ENCODE data around the gene NTN1. TPM values are rescaled to one million over a fixed set of nuclear protein-coding genes. Genes with fewer than 3 reads are reported as not detected.

The NTN1 gene
- total RNA-seq, 1 experiment from 2014 or later: 14.5 TPM

DNA sequence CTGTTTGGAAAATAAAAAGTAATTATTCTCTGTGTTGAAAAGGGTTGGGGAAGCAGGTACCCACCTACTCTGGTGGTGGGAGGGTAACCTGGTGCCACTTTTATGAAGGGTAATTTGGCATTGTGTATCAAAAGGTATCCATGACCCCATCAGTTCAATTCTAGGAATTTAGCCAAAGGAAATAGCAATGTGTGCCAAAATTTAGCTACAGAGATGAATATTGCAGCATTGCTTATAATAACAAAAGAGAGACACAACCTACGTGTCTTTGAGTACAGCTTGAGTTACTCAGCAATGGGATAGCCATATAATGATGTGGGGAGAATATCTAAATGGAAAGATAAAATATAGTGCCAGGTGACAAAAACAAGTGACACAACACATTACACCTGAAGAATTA lies 170.7 kb downstream of the NTN1 start:
- H3K4me1 ChIP-seq (ENCODE audit: control insufficient read depth, insufficient read depth, low read length): no peaks in the 10 kb centered on the region
- no peaks in the 10 kb centered on the region for H3K27me3 ChIP-seq (ENCODE audit: control insufficient read depth, insufficient read depth, low read length)
- intact Hi-C loops (cut with micrococcal nuclease; ENCODE audit: unreplicated experiment) (no loop called here), in situ Hi-C loops (cut with HindIII; ENCODE audit: low pct_unique_long_range_greater_than_20kb, low sequenced_read_pairs) (no loop called here)
- no peak for DNase-seq (ENCODE audit: low read depth, low spot score)
- no peak overlapping the region for H3K27ac ChIP-seq (ENCODE audit: low read length)
- no peak overlapping the region for H3K4me3 ChIP-seq (ENCODE audit: low read depth in 2 of 2, low read length in 2 of 2)
- ATAC-seq: no peak
- no TSS peak for BruUV-seq (replicated peaks)
- TF ChIP-seq, protein P1, sequence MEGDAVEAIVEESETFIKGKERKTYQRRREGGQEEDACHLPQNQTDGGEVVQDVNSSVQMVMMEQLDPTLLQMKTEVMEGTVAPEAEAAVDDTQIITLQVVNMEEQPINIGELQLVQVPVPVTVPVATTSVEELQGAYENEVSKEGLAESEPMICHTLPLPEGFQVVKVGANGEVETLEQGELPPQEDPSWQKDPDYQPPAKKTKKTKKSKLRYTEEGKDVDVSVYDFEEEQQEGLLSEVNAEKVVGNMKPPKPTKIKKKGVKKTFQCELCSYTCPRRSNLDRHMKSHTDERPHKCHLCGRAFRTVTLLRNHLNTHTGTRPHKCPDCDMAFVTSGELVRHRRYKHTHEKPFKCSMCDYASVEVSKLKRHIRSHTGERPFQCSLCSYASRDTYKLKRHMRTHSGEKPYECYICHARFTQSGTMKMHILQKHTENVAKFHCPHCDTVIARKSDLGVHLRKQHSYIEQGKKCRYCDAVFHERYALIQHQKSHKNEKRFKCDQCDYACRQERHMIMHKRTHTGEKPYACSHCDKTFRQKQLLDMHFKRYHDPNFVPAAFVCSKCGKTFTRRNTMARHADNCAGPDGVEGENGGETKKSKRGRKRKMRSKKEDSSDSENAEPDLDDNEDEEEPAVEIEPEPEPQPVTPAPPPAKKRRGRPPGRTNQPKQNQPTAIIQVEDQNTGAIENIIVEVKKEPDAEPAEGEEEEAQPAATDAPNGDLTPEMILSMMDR (IDR thresholded peaks at IDR 0.05): no peak
- no peak for TF ChIP-seq SIN3A (IDR thresholded peaks at IDR 0.05; ENCODE audit: borderline replicate concordance, insufficient read depth, low read depth, low read length)
- ChIA-PET POLR2A (interaction anchor here (0.8 kb wide), 1 partner anchor 924 kb away, joined by 3 read pairs; no protein-coding TSS in a partner anchor), CTCF (no interaction called here)
- no peaks in the 10 kb centered on the region for H3K36me3 ChIP-seq (ENCODE audit: control insufficient read depth, insufficient read depth, low read length)
- no peaks in the 10 kb centered on the region for H3K9me3 ChIP-seq (ENCODE audit: control insufficient read depth, insufficient read depth, low read depth, low read length)

DNA sequence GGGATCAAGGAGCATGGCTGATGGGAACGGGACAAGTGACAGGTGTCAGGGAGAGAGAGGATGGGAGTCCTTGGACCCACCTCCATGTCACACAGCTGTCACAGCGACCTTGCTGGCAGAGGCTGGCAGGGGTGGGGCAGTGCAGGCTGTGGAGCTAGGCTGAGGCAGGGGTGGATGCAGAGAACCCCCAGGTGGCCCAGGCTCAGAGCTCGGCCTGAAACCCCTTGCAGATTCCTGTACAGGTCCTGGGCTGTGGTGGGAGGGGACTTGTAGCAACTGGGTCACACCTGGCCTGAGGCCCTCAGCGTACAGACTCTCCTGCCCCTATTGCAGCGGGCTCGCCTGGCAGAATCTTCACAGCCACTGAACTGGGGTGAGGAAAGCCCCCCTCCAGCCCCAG lies 174.1 kb downstream of the NTN1 start:
- no peak overlapping the region for H3K27ac ChIP-seq (ENCODE audit: low read length)
- intact Hi-C loops (cut with micrococcal nuclease; ENCODE audit: unreplicated experiment) (no loop called here), in situ Hi-C loops (cut with HindIII; ENCODE audit: low pct_unique_long_range_greater_than_20kb, low sequenced_read_pairs) (no loop called here)
- H3K4me3 ChIP-seq (ENCODE audit: low read depth in 2 of 2, low read length in 2 of 2): no peak overlapping the region
- TF ChIP-seq, protein P1 (IDR thresholded peaks at IDR 0.05): no peak
- no peak for TF ChIP-seq POLR2AphosphoS5 (IDR thresholded peaks at IDR 0.05; ENCODE audit: low read depth, low read length)
- TF ChIP-seq, protein P2, sequence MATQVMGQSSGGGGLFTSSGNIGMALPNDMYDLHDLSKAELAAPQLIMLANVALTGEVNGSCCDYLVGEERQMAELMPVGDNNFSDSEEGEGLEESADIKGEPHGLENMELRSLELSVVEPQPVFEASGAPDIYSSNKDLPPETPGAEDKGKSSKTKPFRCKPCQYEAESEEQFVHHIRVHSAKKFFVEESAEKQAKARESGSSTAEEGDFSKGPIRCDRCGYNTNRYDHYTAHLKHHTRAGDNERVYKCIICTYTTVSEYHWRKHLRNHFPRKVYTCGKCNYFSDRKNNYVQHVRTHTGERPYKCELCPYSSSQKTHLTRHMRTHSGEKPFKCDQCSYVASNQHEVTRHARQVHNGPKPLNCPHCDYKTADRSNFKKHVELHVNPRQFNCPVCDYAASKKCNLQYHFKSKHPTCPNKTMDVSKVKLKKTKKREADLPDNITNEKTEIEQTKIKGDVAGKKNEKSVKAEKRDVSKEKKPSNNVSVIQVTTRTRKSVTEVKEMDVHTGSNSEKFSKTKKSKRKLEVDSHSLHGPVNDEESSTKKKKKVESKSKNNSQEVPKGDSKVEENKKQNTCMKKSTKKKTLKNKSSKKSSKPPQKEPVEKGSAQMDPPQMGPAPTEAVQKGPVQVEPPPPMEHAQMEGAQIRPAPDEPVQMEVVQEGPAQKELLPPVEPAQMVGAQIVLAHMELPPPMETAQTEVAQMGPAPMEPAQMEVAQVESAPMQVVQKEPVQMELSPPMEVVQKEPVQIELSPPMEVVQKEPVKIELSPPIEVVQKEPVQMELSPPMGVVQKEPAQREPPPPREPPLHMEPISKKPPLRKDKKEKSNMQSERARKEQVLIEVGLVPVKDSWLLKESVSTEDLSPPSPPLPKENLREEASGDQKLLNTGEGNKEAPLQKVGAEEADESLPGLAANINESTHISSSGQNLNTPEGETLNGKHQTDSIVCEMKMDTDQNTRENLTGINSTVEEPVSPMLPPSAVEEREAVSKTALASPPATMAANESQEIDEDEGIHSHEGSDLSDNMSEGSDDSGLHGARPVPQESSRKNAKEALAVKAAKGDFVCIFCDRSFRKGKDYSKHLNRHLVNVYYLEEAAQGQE (IDR thresholded peaks at IDR 0.05; ENCODE audit: insufficient read depth in 1 of 2, low read depth in 2 of 2, low read length in 1 of 2): no peak
- no peak for TF ChIP-seq SIN3A (IDR thresholded peaks at IDR 0.05; ENCODE audit: borderline replicate concordance, insufficient read depth, low read depth, low read length)
- TF ChIP-seq TCF7L2 (IDR thresholded peaks at IDR 0.05; ENCODE audit: low read depth, low read length): no peak
- no peaks in the 10 kb centered on the region for H3K9me3 ChIP-seq (ENCODE audit: control insufficient read depth, insufficient read depth, low read depth, low read length)
- no peak for DNase-seq (ENCODE audit: low read depth, low spot score)
- BruUV-seq (replicated peaks): no TSS peak
- ATAC-seq: no peak
- ChIA-PET POLR2A (no interaction called here), CTCF (no interaction called here)
- H3K27me3 ChIP-seq (ENCODE audit: control insufficient read depth, insufficient read depth, low read length): no peaks in the 10 kb centered on the region
- no peaks in the 10 kb centered on the region for H3K4me1 ChIP-seq (ENCODE audit: control insufficient read depth, insufficient read depth, low read length)
- no peaks in the 10 kb centered on the region for H3K36me3 ChIP-seq (ENCODE audit: control insufficient read depth, insufficient read depth, low read length)
